ENCODE data around the gene MGMT.

DNA sequence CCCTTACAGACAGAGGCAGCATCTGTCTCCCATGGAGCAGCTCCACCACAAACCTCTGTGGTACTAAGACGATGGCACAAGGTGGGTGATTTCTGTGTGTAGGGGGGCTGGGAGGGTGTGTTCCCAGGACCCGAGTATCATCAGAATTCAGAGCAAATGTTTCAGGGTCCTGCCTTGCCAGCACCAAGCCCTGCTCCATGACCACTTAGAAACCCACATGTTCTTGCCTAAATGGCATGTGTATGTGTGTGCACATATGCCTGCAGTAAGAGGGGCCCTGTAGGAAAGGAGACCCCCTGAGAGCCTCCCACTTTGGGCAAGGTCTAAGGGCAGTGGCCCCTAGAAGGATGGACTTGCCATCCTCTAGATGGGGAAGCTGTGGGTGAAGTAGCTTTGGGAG, 17.1 kb upstream of the MGMT start:
- TF ChIP-seq, protein P1, sequence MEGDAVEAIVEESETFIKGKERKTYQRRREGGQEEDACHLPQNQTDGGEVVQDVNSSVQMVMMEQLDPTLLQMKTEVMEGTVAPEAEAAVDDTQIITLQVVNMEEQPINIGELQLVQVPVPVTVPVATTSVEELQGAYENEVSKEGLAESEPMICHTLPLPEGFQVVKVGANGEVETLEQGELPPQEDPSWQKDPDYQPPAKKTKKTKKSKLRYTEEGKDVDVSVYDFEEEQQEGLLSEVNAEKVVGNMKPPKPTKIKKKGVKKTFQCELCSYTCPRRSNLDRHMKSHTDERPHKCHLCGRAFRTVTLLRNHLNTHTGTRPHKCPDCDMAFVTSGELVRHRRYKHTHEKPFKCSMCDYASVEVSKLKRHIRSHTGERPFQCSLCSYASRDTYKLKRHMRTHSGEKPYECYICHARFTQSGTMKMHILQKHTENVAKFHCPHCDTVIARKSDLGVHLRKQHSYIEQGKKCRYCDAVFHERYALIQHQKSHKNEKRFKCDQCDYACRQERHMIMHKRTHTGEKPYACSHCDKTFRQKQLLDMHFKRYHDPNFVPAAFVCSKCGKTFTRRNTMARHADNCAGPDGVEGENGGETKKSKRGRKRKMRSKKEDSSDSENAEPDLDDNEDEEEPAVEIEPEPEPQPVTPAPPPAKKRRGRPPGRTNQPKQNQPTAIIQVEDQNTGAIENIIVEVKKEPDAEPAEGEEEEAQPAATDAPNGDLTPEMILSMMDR (IDR thresholded peaks at IDR 0.05) = no peak
- TF ChIP-seq POLR2A (IDR thresholded peaks at IDR 0.05) = no peak
